HG03558 (cell line): ENCODE results near the gene PSMD9.
"Not testable (repeated sequence)": the region's sequence is repeated elsewhere in the genome, so short reads cannot be mapped to it uniquely, and the experiment has no call there.

Source experiments
- ATAC-seq: cut with Tn5 transposase; IDR thresholded peaks from one replicate; pipeline ENCODE4 v1.9.1; 2021; ENCODE audit warnings: moderate number of reproducible peaks; ENCODE audit not compliant: unreplicated experiment; ENCODE audit errors: extremely low read depth

Gene PSMD9

DNA sequence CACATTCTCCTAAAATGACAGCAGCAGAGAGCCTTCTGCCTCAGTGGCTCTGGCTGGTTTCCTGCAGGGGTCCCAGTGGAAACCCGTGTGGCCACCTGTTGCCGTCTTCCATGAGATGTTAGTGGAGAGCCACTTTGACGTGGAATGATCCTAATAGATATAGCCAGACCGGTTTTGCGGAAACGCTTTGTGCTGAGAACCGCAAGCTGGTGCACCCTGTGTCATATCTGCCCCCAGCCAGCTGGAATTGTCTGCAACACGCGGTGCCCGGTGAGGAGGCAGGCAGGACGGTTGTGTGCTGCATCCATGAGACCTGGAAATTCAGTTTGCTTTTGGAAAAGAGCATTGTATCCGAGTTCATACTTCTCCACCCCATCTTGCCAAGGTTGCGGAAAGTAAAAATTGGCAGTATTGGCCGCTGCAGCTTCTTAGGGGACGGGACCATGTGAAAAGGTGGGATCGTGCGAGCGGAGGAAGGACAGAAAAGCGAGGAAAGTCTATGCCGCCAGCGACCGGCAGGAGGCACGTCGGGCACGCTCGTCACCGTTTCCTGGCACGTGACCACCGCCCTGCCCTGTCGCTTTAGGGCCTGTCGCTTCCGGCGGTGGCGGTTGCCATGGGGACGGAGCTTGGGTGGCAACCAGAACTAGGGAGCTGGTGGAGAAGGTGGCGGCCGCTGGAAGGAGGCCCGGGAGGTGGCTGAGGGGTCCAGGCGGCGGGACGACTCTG is 29.5 kb downstream of the PSMD9 start, which contains the start of gene CFAP251:
TSS of gene CFAP251 (plus strand) at position 643 of the 729 bp plus-strand sequence. CDS start 2,714 bp downstream, outside the sequence.
- no peak for ATAC-seq

DNA sequence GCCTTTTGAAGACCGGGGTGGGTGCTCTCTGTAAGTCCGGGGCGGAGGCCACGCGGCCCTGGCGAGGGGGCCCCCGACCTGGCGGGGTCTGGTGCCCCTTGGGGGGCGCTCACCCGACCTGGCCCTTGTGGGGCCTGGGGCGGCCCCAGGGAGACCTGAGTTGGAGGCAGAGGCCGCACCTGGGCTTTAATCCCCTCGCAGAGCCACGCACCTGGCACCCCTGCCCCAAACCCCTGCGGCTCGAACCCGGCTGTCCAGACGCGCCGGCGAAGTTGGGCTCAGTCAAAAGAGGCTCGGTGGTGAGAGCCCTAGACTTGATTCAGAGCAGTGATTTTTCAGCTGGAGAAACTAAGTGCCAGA is 30.1 kb downstream of the PSMD9 start:
- ATAC-seq, result no peak

DNA sequence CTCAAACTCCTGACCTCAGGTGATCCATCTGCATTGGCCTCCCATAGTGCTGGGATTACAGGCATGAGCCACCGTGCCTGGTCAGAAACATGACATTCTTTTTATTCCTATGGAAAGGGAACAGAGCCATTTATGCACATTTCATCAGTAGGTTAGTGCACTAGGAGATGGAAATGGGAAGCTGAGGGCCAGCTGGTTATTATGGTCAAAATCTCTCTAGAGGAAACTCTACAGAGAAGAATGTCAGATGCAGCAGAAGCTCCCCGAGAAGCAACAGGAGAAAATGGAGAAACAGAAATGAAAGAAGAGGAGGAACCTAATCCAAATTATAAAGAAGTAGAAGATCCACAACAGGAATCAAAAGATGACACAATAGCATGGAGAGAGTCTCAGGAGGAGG is 32.5 kb downstream of the PSMD9 start:
- ATAC-seq, result no peak

DNA sequence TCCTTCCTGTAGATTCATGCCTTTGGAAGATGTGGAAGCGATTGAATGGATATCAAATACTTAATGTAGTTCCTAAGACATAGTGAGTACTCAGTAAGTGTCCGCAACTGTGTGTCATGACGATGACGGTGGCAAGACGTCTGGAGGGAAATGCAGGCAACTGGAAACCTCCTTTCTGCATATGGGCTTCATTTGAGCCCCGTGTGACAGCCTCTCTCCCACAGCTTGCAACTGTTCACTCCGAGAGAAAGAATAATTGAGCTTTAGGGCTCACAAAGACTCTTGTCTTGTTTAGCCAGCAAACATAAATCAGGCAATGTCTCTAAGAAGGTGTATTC is 36.7 kb downstream of the PSMD9 start:
- ATAC-seq, result no peak

DNA sequence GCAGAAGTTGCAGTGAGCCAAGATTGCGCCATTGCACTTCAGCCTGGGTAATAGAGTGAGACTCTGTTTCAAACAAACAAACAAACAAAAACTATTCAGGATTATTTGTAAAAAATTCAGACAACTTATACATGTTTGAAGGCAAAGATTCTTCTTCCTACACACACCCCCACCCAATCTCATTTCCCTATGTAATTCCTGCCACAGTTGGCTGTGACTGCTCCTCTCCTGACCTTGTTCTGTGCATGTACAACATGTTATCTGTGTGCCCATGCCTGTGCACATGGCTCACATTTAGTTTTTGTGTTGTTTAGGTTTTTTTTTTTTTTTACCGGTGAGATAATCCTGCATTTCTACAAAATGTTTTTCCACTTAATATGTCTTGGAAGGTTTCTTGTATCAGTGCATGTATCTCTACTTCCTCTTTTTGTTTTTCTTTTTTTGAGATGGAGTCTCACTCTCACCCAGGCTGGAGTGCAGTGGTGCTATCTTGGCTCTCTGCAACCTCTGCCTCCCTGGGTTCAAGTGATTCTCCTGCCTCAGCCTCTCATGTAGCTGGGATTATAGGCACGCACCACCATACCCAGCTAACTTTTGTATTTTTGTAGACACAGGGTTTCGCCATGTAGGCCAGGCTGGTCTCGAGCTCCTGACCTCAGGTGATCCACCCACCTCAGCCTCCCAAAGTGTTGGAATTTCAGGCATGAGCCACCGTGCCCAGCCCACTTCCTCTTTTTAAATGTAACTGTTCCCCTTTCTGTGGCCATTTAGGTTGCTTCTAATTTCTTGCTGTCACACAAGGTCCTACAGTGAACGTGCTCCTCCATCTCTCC is 38.5 kb downstream of the PSMD9 start:
- ATAC-seq, result no peak

DNA sequence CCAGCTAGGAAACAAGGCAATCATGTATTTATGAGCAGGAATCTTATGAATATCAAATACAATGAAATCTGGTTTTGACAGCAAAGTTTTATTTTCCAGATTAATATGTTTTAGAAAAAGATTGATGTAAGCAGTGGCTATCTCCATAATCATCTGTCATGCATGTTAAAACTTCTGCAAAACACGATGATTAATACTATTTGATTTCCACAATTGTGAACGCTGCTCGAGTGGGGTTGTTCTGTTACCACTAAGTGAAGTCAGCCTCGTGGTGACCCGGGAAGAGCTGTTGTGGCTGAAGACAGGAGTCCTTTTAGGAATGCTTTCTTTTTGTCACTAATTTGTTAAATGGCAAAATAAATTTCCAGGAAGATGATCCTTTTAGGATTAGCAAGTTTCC is 39.2 kb downstream of the PSMD9 start:
- ATAC-seq, result no peak

DNA sequence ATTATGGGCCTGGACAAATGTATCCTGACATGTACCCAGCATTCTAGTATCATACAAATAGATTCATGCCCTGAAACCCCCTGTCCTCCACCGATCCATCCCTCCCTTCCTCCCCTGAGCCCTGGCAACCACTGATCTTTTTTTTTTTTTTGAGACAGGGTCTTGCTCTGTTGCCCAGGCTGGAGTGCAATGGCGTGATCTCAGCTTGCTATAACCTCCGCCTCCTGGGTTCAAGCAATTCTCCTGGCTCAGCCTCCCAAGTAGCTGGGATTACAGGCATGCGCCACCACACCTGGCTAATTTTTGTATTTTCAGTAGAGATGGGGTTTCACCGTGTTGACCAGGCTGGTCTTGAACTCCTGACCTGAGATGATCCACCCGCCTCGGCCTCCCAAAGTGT is 41.0 kb downstream of the PSMD9 start:
- ATAC-seq, result not testable (repeated sequence)

DNA sequence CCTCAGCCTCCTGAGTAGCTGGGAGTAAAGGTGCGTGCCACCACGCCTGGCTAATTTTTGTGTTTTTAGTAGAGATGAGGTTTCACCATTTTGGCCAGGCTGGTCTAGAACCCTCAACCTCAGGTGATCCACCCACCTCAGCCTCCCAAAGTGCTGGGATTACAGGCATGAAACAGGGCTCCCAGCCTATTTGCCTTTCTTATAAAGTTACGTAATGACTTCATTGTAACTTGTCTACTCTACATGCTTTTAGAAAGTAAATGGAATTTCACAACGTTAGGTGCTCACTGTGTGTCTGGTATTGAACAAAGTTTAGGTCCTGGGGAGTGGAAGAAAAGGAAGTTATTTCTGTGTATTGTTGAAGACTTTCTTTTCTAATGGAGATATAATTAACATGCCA is 42.3 kb downstream of the PSMD9 start:
- ATAC-seq, result no peak

DNA sequence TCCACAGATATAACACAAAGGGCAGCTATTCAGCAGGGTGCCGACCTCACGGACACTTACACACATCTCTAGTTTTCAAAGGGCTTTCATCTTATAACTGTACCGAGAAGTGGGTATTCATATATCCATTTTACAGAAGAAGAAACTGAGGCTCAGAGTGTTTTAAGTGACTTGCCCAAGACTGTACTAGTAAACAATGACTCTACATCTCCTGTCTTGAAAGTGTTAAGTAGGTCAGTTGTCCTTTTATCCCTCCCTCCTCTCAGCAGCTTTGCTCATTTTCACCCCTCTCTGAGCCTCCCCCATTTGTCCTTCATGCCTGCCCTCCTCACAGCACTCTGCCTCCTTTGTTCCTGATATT is 43.6 kb downstream of the PSMD9 start:
- ATAC-seq, result no peak

DNA sequence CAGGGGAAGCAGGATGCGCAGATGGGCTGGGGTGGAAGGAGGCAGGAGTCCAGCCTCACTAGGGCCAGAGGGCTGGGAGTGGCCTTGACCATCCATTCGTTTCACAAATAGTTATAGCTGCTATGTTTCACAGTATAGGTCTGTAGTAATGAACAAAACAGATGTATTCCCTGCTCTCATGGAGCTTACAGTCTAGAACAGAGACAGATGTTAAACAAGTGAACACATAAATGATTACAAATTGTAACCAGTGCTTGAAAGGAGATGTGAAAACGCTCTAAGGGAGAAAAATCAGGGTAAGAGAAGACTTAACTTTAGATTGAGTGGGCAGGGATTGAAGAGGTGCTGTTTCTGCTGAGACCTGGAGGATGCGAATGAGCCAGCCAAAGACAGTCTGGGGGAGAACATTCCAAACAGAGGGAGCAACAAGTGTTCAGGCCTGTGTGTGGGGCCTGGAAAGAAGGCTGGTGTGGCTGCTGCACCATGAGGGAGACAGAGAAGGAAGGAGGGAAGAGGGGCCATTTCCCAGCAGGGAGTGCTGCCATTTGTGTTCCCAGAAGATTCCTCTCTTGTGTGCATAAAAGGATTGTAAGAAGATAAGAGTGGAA is 44.4 kb downstream of the PSMD9 start:
- no peak for ATAC-seq

DNA sequence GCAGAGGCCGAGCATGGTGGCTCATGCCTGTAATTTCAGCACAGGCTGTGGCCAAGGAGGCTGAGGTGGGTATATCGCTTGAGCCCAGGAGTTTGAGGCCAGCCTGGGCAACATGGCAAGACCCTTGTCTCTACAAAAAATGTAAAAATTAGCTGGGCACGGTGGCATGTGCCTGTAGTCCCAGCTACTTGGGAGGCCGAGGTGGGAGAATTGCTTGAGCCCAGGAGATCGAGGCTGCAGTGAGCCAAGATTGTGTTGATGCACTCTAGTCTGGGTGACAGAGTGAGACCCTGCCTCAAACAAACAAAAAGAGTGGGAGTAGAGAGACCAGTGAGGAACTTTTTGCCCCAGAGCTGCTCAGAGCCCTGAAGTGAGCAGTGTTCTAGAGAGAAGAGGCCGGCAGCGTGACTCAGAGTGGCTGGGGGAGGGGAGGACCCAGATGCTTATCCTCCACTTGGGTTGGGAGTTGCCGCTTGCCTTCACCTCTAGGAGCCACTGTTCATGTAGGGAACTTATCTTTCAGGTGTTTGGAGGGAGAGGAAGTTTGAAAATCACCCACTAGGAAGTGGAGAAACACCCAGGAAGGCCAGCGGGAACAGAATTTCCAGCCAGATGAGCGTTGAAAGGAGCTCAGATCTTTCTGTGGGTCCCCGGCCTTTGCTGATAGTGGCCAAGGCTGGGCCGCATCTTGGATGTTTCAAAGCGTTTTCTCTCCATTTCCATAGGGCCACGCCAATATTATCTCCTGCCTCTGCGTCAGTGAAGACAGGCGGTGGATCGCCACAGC is 45.1 kb downstream of the PSMD9 start:
- no peak for ATAC-seq

DNA sequence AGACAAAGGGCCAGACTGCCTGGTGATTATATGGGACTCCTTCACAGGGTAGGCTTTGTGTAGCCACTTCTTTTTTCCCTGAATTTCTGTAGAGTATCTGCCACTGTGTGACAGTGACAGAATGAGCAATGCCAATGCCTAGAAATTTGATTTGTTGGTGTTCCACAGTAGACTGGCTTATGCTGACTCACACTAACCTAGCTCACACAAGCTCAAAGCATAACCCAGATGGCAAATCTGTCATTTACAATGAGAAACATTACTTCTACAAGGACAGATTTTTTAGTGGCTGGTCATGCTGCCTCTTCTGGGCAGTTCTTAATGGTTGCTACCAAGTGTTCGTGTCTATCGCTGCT is 45.7 kb downstream of the PSMD9 start:
- no peak for ATAC-seq

DNA sequence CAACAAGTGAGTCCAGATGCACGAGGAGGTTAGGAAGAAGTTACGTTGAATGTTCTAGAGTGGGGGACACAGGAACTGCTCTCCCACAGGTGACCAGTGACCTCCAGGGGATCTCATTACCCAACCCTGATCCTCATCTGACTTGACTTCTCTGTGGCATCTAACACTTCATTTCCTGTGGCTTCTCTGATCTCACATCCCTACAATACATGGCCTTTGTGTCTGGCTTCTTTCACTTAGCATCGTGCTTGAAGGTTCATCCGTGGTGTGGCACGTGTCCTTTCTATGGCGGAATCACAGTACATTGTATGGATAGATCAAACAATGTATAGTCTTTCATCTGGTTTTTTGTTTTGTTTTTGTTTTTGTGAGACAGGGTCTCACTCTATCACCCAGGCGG is 49.1 kb downstream of the PSMD9 start:
- no peak for ATAC-seq

DNA sequence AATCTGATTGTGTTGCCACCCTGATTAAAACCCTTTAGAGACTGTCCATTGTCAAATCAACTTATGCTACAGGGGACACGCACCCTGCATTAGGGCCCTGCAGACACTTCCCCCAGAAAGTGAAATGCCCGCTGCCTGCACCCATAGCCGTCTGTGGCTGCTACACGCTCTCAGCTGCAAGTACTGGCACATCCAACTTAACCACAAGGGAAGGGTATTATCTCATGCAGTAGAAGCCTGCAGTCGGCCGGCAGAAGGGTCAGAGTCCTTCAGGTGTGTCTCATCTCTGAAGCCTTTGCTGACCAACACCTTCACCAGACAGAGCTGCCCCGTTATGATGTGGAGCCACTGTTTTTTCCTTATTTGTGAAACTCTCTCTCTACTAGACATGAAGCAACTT is 50.6 kb downstream of the PSMD9 start:
- no peak for ATAC-seq

DNA sequence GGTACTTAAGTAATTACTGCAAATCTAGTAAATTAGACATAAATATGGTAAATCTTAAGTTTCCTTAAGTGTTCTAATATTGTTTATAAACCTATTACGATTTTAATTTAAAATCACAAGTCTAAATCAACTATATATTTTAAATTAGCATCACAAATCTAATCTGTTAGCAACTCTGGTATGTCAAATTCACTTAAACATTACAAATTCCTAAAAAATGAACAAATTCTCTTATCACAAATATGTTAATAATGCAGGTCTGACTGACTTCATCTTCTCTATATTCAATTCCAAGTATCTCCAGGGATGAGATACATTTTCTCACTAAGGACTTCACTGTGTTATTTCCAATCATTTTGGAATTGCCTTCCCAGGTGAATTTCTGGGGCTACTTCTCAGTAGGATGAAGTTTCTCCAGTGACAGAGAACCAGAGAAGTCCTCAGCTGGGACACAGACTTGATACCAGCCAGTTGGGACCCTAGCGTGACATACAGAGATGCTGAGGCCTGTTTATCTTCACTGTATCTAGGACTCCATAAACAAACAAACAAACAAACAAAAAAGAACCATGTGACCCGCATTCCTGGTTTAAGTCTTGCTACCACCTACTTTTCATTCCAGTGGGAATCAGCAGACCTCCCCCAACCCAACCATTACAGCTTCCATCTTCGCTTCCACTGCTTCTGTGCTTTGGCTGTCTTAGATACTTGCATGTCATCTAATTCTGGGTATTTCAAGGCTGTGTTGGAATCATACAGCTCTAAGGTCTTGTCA is 51.6 kb downstream of the PSMD9 start:
- no peak for ATAC-seq

DNA sequence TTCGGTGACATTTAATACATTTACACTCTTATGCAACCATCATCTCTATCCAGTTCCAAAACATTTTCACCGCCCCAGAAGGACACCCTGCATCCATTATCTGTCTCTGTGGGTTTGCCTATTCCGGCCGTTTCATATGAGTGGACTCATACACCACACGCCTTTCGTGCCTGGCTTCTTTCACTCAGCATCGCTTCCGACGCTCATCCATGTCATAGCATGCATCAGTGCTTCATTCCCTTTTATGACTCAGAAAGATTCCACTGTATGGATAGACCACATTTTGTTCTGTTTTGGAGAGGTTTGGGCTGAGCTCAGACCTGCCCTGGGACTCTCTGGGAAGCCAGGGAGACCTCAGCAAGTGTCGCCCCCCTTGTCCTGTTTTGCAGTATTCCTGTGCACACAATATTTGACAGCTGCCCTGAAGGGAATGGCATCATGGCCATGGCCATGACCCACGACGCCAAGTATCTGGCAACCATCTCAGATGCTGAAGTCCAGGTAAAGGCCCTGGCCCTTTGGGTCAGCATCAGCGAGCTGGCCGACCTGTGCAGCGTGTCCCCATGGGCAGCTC is 53.6 kb downstream of the PSMD9 start:
- no peak for ATAC-seq

DNA sequence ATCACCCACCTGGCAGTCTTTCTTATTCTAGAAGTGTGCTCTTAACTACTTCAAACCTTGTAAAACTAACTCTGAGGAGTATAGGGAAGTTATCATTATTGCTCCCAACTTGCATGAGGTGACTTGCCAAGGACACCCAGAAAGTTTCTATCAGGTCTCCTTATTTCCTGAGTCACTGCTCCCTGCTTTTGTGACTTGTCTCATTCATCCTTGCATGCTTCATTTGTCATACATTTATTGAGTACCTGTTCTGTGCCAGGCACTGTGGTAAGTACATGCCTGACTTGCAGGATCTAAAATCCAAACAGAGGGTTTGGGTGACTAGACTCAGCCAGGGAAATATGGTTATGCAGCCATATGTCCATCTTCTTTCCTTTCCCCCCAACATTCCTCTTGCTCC is 55.3 kb downstream of the PSMD9 start:
- no peak for ATAC-seq

DNA sequence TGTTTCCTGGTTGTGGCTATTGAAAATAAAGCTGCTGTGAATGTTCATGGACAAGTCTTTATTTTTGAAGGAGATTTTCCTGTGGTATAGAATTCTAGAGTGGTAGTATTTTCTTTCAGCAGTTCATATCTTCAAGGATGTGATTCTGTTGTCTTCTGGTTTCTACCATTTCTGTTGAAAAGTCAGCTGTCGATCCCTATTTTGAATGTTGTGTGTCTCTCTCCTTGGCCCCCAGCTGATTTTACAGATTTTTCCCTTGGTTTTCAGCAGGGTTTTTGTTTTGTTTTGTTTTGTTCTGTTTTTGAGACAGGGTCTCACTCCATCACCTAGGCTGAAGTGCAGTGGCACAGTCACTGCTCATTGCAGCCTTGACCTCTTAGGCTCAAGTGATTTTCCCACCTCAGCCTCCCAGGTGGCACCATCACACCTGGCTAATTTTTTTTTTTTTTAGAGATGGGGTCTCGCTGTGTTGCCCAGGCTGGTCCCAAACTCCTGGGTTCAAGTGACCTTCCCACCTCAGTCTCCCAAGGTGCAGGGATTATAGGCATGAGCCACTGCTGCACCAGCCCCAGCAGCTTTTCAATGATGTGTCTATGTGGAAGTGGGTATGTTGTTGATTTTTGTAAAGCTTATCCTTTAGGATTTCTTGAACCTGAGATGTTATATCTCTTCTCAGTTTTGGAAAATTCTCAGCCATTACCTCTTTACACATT is 57.9 kb downstream of the PSMD9 start:
- no peak for ATAC-seq

DNA sequence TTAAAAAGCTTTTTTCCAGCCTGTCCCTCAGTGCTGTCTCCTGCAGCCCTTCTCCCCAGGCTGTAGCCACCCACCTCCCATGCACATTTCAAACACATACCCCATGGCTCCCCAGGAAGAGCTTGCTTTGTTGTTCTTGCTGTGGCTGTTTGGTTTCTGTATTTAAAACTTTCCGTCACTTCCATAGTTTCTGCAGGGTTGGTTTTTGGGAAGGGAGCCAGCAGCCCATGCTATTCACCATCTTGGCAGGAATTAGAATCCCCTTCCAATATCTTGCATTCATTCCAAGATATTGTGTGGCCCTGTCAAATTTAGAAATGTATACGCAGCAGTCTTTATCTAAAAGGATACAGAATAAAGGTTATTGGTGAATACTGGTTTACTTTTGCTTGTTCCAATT is 59.4 kb downstream of the PSMD9 start:
- ATAC-seq, result no peak
